H1 (cell line): ENCODE data around the gene FADS6. TPM values are rescaled to one million over a fixed set of nuclear protein-coding genes. Genes with fewer than 3 reads are reported as not detected.

ENCODE experiments used
- CTCF ChIA-PET: fragments of 300-600 bp; sonication (Branson Sonifier 250); formaldehyde crosslinking; loops from one replicate; lab custom pipeline; 2021; ENCODE audit not compliant: partially characterized antibody; lab: Charles Lee
- POLR2A ChIA-PET: fragments of 300-600 bp; sonication (Branson Sonifier 250); formaldehyde crosslinking; loops from one replicate; lab custom pipeline; 2021; ENCODE audit warnings: inconsistent platforms; ENCODE audit not compliant: partially characterized antibody; lab: Charles Lee
- DNase-seq, 2 experiments: peaks; one replicate each; pipeline versions ENCODE4 v3.0.0 to v3.0.0-alpha.2; 2010 to 2022; ENCODE audit warnings: low spot score in 2 of 2, low read depth in 1 of 2, mixed read lengths in 1 of 2
- FAIRE-seq: peaks from 2 replicates; lab custom pipeline; 2011; peaks lifted over from hg19 to GRCh38; lab: Jason Lieb, UNC
- H2AFZ ChIP-seq: 2 replicates; pipeline ENCODE4 v1.8.1; 2012; ENCODE audit warnings: low read length, inconsistent platforms
- H2AK5ac ChIP-seq: 2 replicates; pipeline ENCODE4 v1.6.1; 2013; ENCODE audit warnings: low read depth, low read length
- H2BK120ac ChIP-seq: replicated peaks from 2 replicates; pipeline ENCODE3; 2013; ENCODE audit warnings: low read depth, low read length, inconsistent platforms
- H2BK12ac ChIP-seq: 2 replicates; pipeline ENCODE4 v1.6.1; 2013; ENCODE audit warnings: low read depth, low read length
- H2BK15ac ChIP-seq: 2 replicates; pipeline ENCODE4 v1.6.1; 2013; ENCODE audit warnings: low read length
- H2BK20ac ChIP-seq: 2 replicates; pipeline ENCODE4 v1.6.1; 2013; ENCODE audit warnings: low read length
- H2BK5ac ChIP-seq: 2 replicates; pipeline ENCODE4 v1.6.1; 2013; ENCODE audit warnings: low read depth, low read length
- H3K14ac ChIP-seq: 2 replicates; pipeline ENCODE4 v1.6.1; 2013; ENCODE audit warnings: inconsistent platforms; ENCODE audit not compliant: insufficient read length
- H3K18ac ChIP-seq: 2 replicates; pipeline ENCODE4 v1.6.1; 2013; ENCODE audit warnings: low read length; ENCODE audit errors: extremely low read depth
- H3K23ac ChIP-seq: 2 replicates; pipeline ENCODE4 v1.6.1; 2013; ENCODE audit warnings: inconsistent platforms; ENCODE audit not compliant: insufficient read length
- H3K23me2 ChIP-seq: 2 replicates; pipeline ENCODE4 v1.6.1; 2013; ENCODE audit warnings: low read depth, low read length
- H3K27ac ChIP-seq: 2 replicates; pipeline ENCODE4 v1.6.1; 2011; ENCODE audit warnings: low read depth, low read length, inconsistent platforms
- H3K27me3 ChIP-seq, 4 experiments: replicated peaks in 1 of 4; 1 replicate in 1 of 4; 2 replicates in 3 of 4; pipeline versions ENCODE4 v1.6.1 to v1.8.1; 2011 to 2013; ENCODE audit warnings: low read length in 3 of 4, mild to moderate bottlenecking in 3 of 4, inconsistent platforms in 2 of 4, mixed read lengths in 2 of 4, moderate library complexity in 1 of 4; ENCODE audit not compliant: control insufficient read depth in 3 of 4, insufficient read depth in 3 of 4; ENCODE audit errors: extremely low read depth in 1 of 4
- H3K36me3 ChIP-seq, 4 experiments: 2 replicates each; pipeline versions ENCODE4 v1.6.1 to v1.8.1; 2011 to 2013; ENCODE audit warnings: mild to moderate bottlenecking in 4 of 4, low read length in 3 of 4, moderate library complexity in 2 of 4, control low read depth in 1 of 4, inconsistent platforms in 1 of 4; ENCODE audit not compliant: insufficient read depth in 4 of 4, control insufficient read depth in 2 of 4
- H3K4ac ChIP-seq: replicated peaks from 2 replicates; pipeline ENCODE3; 2013; ENCODE audit warnings: low read length, low read depth, mixed read lengths, inconsistent platforms; ENCODE audit not compliant: insufficient read length
- H3K4me1 ChIP-seq, 4 experiments: replicated peaks in 1 of 4; 1 replicate in 1 of 4; 2 replicates in 3 of 4; pipeline versions ENCODE4 v1.6.1 to v1.8.1; 2011 to 2013; ENCODE audit warnings: low read length in 3 of 4, inconsistent platforms in 2 of 4, mixed read lengths in 1 of 4; ENCODE audit not compliant: insufficient read depth in 4 of 4, control insufficient read depth in 3 of 4
- H3K4me2 ChIP-seq, 2 experiments: 2 replicates each; pipeline versions ENCODE4 v1.6.1 to v1.8.1; 2011 to 2013; ENCODE audit warnings: low read depth in 2 of 2, low read length in 2 of 2, control low read depth in 1 of 2, inconsistent platforms in 1 of 2, mild to moderate bottlenecking in 1 of 2; ENCODE audit not compliant: insufficient read depth in 1 of 2
- H3K4me3 ChIP-seq, 4 experiments: fragments of 200-600, 300-600 bp in 1 of 4; sonication (generic), shearing (Covaris generic), sonication (Bioruptor Twin) in 1 of 4; 2 replicates each; pipeline versions ENCODE4 v1.5.1 to v1.8.1; 2011 to 2016; ENCODE audit warnings: low read length in 4 of 4, low read depth in 3 of 4, control low read depth in 2 of 4, inconsistent platforms in 2 of 4, mild to moderate bottlenecking in 2 of 4, mixed read lengths in 1 of 4, moderate library complexity in 1 of 4; ENCODE audit not compliant: insufficient read depth in 2 of 4; ENCODE audit errors: extremely low read depth in 1 of 4
- H3K56ac ChIP-seq: replicated peaks from 2 replicates; pipeline ENCODE3; 2013; ENCODE audit warnings: low read depth, mild to moderate bottlenecking, mixed read lengths, low read length, inconsistent platforms; ENCODE audit not compliant: insufficient read length
- H3K79me1 ChIP-seq: 2 replicates; pipeline ENCODE4 v1.6.1; 2013; ENCODE audit warnings: low read depth, low read length, control low read depth
- H3K79me2 ChIP-seq, 2 experiments: 2 replicates each; pipeline versions ENCODE4 v1.6.1 to v1.8.1; 2012 to 2013; ENCODE audit warnings: low read length in 2 of 2, mild to moderate bottlenecking in 2 of 2, inconsistent platforms in 1 of 2; ENCODE audit not compliant: insufficient read depth in 2 of 2, control insufficient read depth in 1 of 2
- H3K9ac ChIP-seq, 4 experiments: replicated peaks in 1 of 4; 1 replicate in 1 of 4; 2 replicates in 3 of 4; pipeline versions ENCODE4 v1.6.1 to v1.8.1; 2011 to 2013; ENCODE audit warnings: low read depth in 3 of 4, low read length in 3 of 4, control low read depth in 2 of 4, mild to moderate bottlenecking in 2 of 4, moderate library complexity in 2 of 4, inconsistent platforms in 1 of 4; ENCODE audit errors: extremely low read depth in 1 of 4
- H3K9me3 ChIP-seq, 2 experiments: 2 replicates each; pipeline versions ENCODE4 v1.6.1 to v1.8.1; 2012 to 2013; ENCODE audit warnings: mild to moderate bottlenecking in 2 of 2, moderate library complexity in 2 of 2, control low read depth in 1 of 2, inconsistent platforms in 1 of 2, low read depth in 1 of 2, low read length in 1 of 2, mixed read lengths in 1 of 2; ENCODE audit not compliant: insufficient read depth in 2 of 2
- H4K20me1 ChIP-seq, 2 experiments: replicated peaks in 1 of 2; 2 replicates each; pipeline versions ENCODE3 to v1.8.1; 2011 to 2013; ENCODE audit warnings: inconsistent platforms in 2 of 2, low read length in 2 of 2, mild to moderate bottlenecking in 1 of 2; ENCODE audit not compliant: insufficient read depth in 2 of 2, control insufficient read depth in 1 of 2
- H4K5ac ChIP-seq: 2 replicates; pipeline ENCODE4 v1.6.1; 2013; ENCODE audit warnings: low read length, low read depth, mixed read lengths, inconsistent platforms; ENCODE audit not compliant: insufficient read length
- H4K8ac ChIP-seq: 2 replicates; pipeline ENCODE4 v1.8.0; 2013; ENCODE audit warnings: mild to moderate bottlenecking, moderate library complexity, low read length, inconsistent platforms; ENCODE audit not compliant: insufficient read depth; ENCODE audit errors: extremely low read depth
- H4K91ac ChIP-seq: replicated peaks from 2 replicates; pipeline ENCODE3; 2013; ENCODE audit warnings: low read length, mixed read lengths, inconsistent platforms; ENCODE audit not compliant: insufficient read length
- EP300 ChIP-seq, 2 experiments: IDR thresholded peaks; 1 replicate in 1 of 2; 2 replicates in 1 of 2; pipeline ENCODE4 v1.6.1; 2011 to 2012; ENCODE audit warnings: low read depth in 2 of 2, low read length in 2 of 2, mild to moderate bottlenecking in 2 of 2, borderline replicate concordance in 1 of 2, inconsistent platforms in 1 of 2, moderate library complexity in 1 of 2
- JUND ChIP-seq: IDR thresholded peaks from 2 replicates; pipeline ENCODE4 v1.6.1; 2011; ENCODE audit warnings: mild to moderate bottlenecking, improper control_type of control experiment, low read length
- KDM4A ChIP-seq: IDR thresholded peaks from one replicate; pipeline ENCODE4 v1.7.1; 2012; ENCODE audit warnings: low read depth, mild to moderate bottlenecking, moderate library complexity, low read length, inconsistent platforms; ENCODE audit not compliant: severe bottlenecking
- MAX ChIP-seq: IDR thresholded peaks from 2 replicates; pipeline ENCODE4 v1.6.1; 2012; ENCODE audit warnings: inconsistent platforms
- NRF1 ChIP-seq: IDR thresholded peaks from 2 replicates; pipeline ENCODE4 v1.6.1; 2011; ENCODE audit warnings: mild to moderate bottlenecking, low read depth, low read length, improper control_type of control experiment
- RFX5 ChIP-seq: IDR thresholded peaks from 2 replicates; pipeline ENCODE4 v1.6.1; 2011; ENCODE audit warnings: low read depth, low read length, improper control_type of control experiment, borderline replicate concordance
- RNF2 ChIP-seq: fragments of 200-900, 300-1000 bp; sonication (generic); IDR thresholded peaks from 2 replicates; pipeline ENCODE4 v1.7.1; 2016; ENCODE audit warnings: borderline replicate concordance, low read depth, mild to moderate bottlenecking, antibody characterized with exemption, low read length; ENCODE audit not compliant: poor library complexity, severe bottlenecking; ENCODE audit errors: missing control alignments
- SAP30 ChIP-seq: fragments of 300-600 bp; sonication (generic); IDR thresholded peaks from 2 replicates; pipeline ENCODE4 v1.7.1; 2012; ENCODE audit warnings: low read length, moderate library complexity, mild to moderate bottlenecking, inconsistent platforms; ENCODE audit not compliant: insufficient read depth, insufficient replicate concordance
- SP2 ChIP-seq: IDR thresholded peaks from 2 replicates; pipeline ENCODE4 v1.6.1; 2012; ENCODE audit warnings: mild to moderate bottlenecking, low read length, inconsistent platforms
- SUZ12 ChIP-seq: fragments of 200-600 bp; sonication (generic); IDR thresholded peaks from 2 replicates; pipeline ENCODE4 v1.6.1; 2012; ENCODE audit warnings: mild to moderate bottlenecking, inconsistent platforms, low read length, moderate library complexity, mixed read lengths
- WGBS, 2 experiments: shearing (Covaris generic) in 1 of 2; methylation state at CpG; one replicate each; pipeline versions ENCODE4 v1.1.6 to v1.1.7; 2013 to 2015; ENCODE audit warnings: low lambda C conversion rate in 2 of 2, mixed read lengths in 2 of 2, inconsistent platforms in 1 of 2, low coverage in 1 of 2, missing lambda C conversion rate in 1 of 2; ENCODE audit not compliant: insufficient replicate concordance in 2 of 2, insufficient coverage in 1 of 2, insufficient read length in 1 of 2; ENCODE audit errors: extremely low coverage in 1 of 2, missing lambda C conversion rate in 1 of 2; 5-methylcytosine and 5-hydroxymethylcytosine counted together
- polyA plus RNA-seq, 7 experiments: library from polyadenylated mRNA; depleted of rRNA in 3 of 7; stranded (reverse) in 5 of 7; unstranded in 2 of 7; fragments of >200 nt in 5 of 7; fragments of 200-250 nt in 2 of 7; gene quantifications; 1 replicate in 5 of 7; 2 replicates in 1 of 7; 4 replicates in 1 of 7; pipeline versions ENCODE4 v1.2.1 to v1.2.3, GENCODE V29; 2011 to 2013; ENCODE audit warnings: missing spikeins in 2 of 7, mixed read lengths in 2 of 7
- total RNA-seq: library from RNA; stranded (reverse); fragmentation: NEBNext Ultra II Directional; extraction: Animal tissue kit (Norgen Biotek cat#: 25700); gene quantifications from 2 replicates; pipeline ENCODE4 v1.2.1, GENCODE V29; 2021

The FADS6 gene
- total and polyA plus RNA-seq, 2 of the 8 experiments (the other 6 are each of a cell fraction or from before 2014, with no cell fraction given) = 0.56 to 2.5 TPM

GRCh38 chr17:74924250-74924948, 31.0 kb upstream of the FADS6 start, which contains the start of gene OTOP2:
OTOP2 (plus strand) TSS chr17:74924273; CDS start chr17:74924633, 360 bp downstream.
- Histone ChIP-seq H3K23ac (no peak within 1 kb of the TSS), H3K4me2 (peak within 1 kb of the TSS; percentile 90 to 92), H2BK15ac (no peak within 1 kb of the TSS; the same call in 1 of the 2 replicates), H3K79me1 (no peaks in the 10 kb centered on the region), H3K56ac (no peak within 1 kb of the TSS), H3K4me3 (peak within 1 kb of the TSS; percentile 33 to 74 (median 36)), H2BK20ac (no peak within 1 kb of the TSS), H4K91ac (peak within 1 kb of the TSS; percentile 47), H3K4ac (no peak within 1 kb of the TSS), H2BK12ac (peak within 1 kb of the TSS; percentile 90; the same call in 1 of the 2 replicates), H3K27ac (no peak within 1 kb of the TSS), H4K20me1 (peaks cover 0 to 5% of the 10 kb centered on the region in 2 experiments), H3K9me3 (no peaks in the 10 kb centered on the region), H3K4me1 (peaks cover 0 to 19% (median 16%) of the 10 kb centered on the region in 4 experiments; a peak in 6 of 7 replicates), H3K18ac (peak within 1 kb of the TSS; percentile 83), H4K5ac (no peak within 1 kb of the TSS), H2AK5ac (no peak within 1 kb of the TSS), H4K8ac (no peak within 1 kb of the TSS; the same call in 1 of the 2 replicates), H3K9ac (no peak within 1 kb of the TSS), H2BK5ac (no peak within 1 kb of the TSS), H3K27me3 (peaks cover 40 to 62% (median 53%) of the 10 kb centered on the region in 4 experiments), H3K23me2 (peaks cover 9% of the 10 kb centered on the region; the same call in 1 of the 2 replicates), H3K14ac (no peak within 1 kb of the TSS), H3K36me3 (no peaks in the 10 kb centered on the region; a peak in 1 of 8 replicates), H2BK120ac (no peak within 1 kb of the TSS), H3K79me2 (no peaks in the 10 kb centered on the region), H2AFZ (peak within 1 kb of the TSS; percentile 26; the same call in 1 of the 2 replicates)
- DNase-seq (peak in 1 of 2 experiments; percentile 67), FAIRE-seq (no peak)
- ChIA-PET POLR2A (interaction anchor here (0.6 to 1.7 kb wide), 8 partner anchors 10 to 92 kb away, joined by 3 to 4 read pairs (median 3); no protein-coding TSS in a partner anchor), CTCF (interaction anchor here (0.6 to 49.9 kb wide), 32 partner anchors 8 to 485 kb away, joined by 3 to 1072 read pairs (median 4); partner anchors contain the start of genes CDR2L, FADS6, FDXR and OTOP3)
- WGBS, 2 experiments = 12% methylated on average over 38 of the region's 54 CpGs; no CpG with 5 or more reads in 1 of the 2 experiments
- TF ChIP-seq RFX5 = no peak
- TF ChIP-seq SUZ12 = peak; percentile 96
- TF ChIP-seq SAP30 = no peak
- no peak for TF ChIP-seq SP2
- peak; percentile 66 for TF ChIP-seq KDM4A
- TF ChIP-seq RNF2 = peak; percentile 22
- TF ChIP-seq MAX = 0 out of 2 replicates have a peak, but pooled peaks have one; percentile 35
- no peak for TF ChIP-seq EP300 (IDR thresholded peaks at IDR 0.05; ENCODE audit: borderline replicate concordance in 1 of 2, low read depth in 2 of 2, low read length in 2 of 2)
- TF ChIP-seq NRF1 = no peak
- TF ChIP-seq JUND = no peak
